Colon (tissue), 2 donors: ENCODE results near the gene DNASE2.

Experiments
- FAIRE-seq: peaks from 2 replicates; lab custom pipeline; 2012; peaks lifted over from hg19 to GRCh38; lab: Jason Lieb, UNC
- donor health status: control.
- donor health status: control.

DNASE2 gene

DNA sequence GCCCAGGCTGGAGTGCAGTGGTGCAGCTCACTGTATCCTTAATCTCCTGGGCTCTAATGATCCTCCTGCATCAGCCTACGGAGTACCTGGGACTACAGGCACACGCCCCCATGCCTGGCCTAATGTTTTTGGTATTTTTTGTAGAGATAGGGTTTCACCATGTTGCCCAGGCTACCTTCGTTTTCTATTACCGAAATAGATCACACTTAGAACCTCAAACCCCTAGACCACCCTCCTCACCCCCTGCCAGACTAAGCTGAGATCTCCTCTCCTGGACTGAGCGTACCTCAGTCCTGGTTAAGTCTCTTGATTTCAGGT is 5.4 kb upstream of the DNASE2 start:
- FAIRE-seq, result no peak

DNA sequence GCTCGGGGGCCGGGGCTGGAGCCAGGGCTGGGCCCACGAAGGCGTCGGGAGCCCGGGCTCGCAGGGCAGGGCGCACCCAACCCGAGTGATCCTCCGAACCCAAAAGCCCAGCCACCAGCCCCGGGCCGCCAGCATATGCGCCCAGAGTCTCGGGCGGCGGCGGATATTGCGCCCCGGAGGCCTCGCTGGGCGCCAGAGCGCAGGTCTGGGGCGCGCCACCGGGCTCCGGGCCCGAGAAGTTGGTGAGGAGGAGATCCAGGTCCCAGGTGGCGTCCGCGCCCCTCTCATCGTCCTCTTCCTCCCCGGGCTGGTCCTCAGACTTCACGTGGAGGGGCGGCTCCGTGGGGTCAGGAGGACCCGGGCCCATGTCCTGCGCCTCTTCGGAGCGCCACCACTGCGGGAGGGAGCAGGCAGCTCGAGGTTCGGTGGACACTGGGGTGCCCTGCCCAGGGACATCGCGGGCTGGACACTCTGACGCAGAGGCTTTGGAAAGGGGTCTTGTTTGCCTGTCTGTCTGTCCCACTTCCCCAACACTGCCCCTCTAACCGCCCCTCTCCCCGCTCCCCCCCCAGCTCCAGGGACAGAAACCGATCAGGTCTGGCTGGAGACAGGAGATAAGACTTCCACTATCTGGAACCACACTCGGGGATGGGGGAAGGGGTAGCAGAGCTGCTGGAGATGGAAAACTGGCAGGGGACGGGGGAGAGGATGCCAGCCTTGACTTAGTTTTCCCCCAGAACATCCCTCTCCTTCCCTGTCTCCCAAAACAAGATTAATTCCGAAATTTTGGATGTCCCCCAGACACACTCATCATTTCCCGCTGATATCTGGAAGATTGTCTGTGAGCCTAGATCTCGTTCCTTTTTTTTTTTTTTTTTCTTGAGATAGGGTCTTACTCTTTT is 4.8 kb upstream of the DNASE2 start:
- no peak for FAIRE-seq

GRCh38 chr19:12884926-12885748 is 3.9 kb upstream of the DNASE2 start:
- FAIRE-seq, result no peak

DNA sequence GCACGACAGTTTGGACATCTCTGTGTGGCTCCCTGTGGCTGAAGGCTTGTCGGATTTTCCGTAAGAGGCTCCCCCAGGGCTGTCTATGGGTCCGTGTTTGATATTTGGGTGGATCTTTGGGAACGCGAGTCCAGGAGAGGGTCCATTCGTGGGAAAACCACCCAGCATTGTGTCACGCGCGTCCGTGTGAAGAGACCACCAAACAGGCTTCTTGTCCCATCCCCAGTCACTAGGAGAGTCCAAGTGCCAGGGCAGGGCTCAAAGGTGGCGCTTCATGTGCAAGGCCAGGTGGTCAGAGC is 3.3 kb upstream of the DNASE2 start:
- FAIRE-seq, result no peak

GRCh38 chr19:12884202-12884601 is 3.0 kb upstream of the DNASE2 start:
- no peak for FAIRE-seq

GRCh38 chr19:12882589-12882988 is 1.3 kb upstream of the DNASE2 start:
- FAIRE-seq, result no peak

DNA sequence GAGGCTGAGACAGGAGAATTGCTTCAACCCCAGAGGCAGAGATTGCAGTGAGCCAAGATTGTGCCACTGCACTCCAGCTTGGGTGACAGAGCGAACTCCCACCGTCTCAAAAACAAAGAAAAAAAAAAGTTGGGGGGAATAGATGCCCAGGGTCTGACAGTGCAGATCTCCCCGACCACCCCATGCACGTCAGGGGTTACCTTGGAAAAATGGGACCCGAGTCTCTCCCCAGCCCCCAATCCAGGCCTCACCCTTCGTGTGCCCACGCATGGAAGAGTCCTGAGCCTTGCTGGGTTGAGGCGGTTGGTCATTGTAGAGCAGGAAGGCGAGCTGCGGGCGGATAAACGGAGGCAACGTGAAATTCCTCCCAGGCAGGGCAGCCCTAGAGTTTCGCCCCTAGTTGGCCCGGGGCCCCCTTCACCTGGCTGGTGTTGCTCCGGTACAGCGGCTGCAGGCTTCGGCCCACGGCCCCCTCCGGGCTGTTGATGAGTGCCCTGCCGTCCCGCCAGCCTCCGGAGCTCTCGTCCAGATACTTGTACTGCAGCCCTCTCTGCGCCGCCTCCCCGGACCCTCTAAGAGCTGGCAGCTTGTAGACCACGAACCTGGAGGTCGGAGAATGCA is 588 bp downstream of the DNASE2 start:
- FAIRE-seq, result no peak

DNA sequence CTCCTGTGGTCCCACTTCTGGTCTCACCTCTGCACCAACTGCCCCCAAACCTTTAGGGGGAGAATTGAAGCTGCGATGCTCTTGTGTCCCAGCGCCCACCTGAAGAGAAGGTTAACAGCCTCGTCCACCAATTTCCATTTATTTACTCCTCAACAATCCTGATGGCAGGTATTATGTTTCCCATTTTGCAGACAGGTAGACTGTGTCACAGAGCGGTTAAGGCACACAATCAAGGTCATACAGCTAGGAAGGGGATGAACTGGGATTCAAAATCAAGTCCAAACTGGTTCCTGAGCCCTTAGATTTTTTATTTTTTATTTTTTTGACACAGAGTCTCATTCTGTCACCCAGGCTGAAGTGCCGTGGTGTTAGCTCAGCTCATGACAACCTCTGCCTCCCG is 6.2 kb downstream of the DNASE2 start:
- FAIRE-seq, result no peak

- FAIRE-seq, result no peak
These were observed 7.1 kb downstream of the DNASE2 start for GRCh38 chr19:12873891-12874745.

DNA sequence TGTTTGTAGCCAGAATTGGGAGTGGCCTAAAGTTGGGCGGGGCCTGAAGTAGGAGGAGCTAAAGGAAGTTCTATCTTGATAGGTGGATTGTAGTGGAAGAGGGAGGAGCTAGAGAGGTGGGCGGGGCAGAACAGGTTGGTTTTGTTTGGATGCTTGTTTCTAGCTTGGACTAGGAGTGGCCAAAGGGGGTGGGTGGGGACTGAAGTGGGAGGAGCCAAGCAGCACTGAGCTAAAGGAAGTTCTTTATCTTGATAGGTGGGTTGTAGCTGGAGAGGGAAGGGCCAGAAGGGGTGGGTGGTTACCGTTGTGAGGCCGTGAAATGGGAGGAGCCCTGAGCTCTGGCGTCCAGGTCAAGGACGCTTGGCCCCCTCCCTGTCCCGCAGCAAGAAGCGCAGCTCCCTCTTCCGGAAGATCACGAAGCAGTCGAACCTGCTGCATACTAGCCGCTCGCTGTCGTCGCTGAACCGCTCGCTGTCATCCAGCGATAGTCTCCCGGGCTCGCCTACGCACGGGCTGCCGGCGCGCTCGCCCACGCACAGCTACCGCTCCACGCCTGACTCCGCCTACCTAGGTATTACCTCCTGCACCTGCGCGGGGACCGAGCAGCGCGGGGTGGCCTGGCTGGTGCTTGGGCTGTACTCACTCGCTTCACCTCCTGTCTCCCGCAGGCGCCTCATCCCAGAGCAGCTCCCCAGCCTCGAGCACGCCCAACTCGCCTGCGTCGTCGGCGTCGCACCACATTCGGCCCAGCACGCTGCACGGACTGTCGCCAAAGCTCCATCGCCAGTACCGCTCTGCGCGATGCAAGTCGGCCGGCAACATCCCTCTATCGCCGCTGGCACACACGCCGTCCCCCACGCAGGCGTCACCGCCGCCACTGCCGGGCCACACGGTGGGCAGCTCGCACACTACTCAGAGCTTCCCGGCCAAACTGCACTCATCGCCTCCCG is 8.0 kb downstream of the DNASE2 start:
- FAIRE-seq, result no peak

GRCh38 chr19:12872255-12872654 is 9.0 kb downstream of the DNASE2 start:
- no peak for FAIRE-seq

DNA sequence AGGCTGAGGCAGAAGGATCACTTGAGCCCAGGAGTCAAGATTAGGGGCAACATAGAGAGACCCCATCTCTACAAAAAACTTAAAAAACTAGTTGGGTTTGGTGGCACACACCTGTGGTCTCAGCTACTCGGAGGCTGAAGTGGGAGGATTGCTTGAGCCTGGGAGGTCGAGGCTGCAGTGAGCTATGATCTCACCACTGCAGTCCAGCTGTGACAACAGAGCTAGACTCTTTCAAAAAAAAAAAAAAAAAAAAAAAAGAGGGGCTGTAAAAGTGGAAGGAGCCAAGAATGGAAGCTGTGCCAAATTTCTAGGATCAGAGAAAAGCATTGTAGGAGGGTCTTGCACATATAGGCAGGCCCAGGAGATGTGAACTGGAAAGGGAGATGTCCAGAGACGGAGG is 9.6 kb downstream of the DNASE2 start:
- FAIRE-seq, result no peak

- FAIRE-seq, result no peak
These were observed 12.6 kb downstream of the DNASE2 start for GRCh38 chr19:12868540-12869112.

- FAIRE-seq, result no peak
These were observed 13.8 kb downstream of the DNASE2 start for GRCh38 chr19:12867120-12868099.

- no peak for FAIRE-seq
These were observed 14.7 kb downstream of the DNASE2 start for GRCh38 chr19:12866416-12867119.

DNA sequence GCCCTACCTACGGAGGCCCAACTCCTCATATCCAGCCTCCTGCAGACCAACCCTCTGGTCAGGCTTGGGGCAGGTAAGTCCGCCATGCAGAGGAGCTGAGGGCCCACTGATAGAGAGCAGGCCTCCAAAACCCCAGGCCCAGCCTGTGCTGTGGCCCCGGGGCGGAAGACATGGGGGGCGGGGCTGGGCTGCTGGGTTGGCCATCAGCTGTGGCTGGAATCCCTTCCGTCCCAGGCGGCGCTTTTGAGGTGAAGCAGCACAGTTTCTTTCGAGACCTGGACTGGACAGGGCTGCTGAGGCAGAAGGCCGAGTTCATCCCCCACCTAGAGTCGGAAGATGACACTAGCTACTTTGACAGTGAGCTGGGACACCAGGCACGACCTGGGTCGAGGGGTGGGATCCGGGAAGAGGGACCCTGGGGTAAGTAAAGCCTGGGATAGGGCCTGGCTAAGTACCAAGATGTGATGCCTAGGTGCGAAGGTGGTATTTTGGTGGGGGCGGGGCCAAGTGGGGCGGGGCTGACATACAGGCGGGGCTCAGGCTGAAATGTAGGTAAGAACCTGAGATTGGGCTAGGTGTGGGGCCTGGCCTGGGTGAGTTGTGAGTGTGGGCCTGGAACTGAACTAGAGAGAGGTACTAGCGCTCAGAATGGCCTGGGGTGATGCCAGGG is 15.4 kb downstream of the DNASE2 start:
- FAIRE-seq, result no peak

DNA sequence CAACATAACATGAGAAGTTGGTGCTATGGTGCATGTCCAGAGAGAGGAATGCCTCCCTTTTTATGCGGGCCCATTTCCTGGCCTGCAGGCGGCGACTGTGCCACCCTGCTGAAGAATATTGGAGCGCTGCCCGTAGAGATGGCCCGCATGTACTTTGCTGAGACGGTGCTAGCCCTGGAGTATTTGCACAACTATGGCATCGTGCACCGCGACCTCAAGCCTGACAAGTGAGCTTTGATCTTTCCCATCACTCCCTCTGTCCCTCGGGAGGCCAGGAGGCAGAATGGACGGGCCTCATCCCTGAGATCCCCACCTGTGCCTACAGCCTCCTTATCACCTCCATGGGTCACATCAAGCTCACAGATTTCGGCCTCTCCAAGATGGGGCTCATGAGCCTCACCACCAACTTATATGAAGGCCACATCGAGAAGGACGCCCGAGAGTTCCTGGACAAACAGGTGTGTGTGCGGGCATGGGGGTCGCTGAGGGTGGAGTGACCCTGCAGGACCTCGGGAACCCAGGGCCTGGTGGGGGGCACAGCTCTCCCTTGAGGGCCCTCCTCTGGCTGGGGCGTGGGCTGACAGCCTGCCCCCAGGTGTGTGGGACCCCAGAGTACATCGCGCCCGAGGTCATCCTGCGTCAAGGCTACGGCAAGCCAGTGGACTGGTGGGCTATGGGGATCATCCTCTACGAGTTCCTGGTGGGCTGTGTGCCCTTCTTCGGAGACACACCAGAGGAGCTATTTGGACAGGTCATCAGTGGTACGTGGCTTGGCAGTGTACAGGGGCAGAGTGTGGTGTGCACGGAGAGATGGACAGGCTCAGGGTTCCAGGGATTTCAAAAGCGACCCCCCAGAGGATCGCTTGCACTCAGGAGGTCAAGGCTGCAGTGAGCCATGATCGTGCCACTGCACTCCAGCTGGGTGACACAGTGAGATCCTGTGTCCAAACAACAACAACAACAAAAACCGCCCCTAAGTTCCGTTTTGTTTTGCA is 16.2 kb downstream of the DNASE2 start:
- no peak for FAIRE-seq
